PC-3 (cell line): Measurements from ENCODE around the gene DHCR24.

Source experiments
- CTCF ChIP-seq: fragments of 300-600 bp; sonication (generic); conservative IDR thresholded peaks from 2 replicates; pipeline ENCODE4 v1.5.1; 2017; ENCODE audit warnings: antibody characterized with exemption, low read depth, mild to moderate bottlenecking, low read length
- EZH2 ChIP-seq: fragments of 300-600 bp; sonication (generic); IDR thresholded peaks from one replicate; pipeline ENCODE4 v1.6.1; 2017; ENCODE audit warnings: antibody characterized with exemption, mild to moderate bottlenecking, low read length; ENCODE audit not compliant: unreplicated experiment
- EZH2phosphoT487 ChIP-seq: fragments of 300-600 bp; sonication (generic); IDR thresholded peaks from 2 replicates; pipeline ENCODE4 v1.6.1; 2018; ENCODE audit warnings: mild to moderate bottlenecking, antibody characterized with exemption, low read length, borderline replicate concordance

- TF ChIP-seq EZH2: no peak
- TF ChIP-seq EZH2phosphoT487: no peak
- TF ChIP-seq CTCF: no peak
Measured at GRCh38 chr1:54876814-54877213, 10.2 kb downstream of the DHCR24 start.
